Panc1 (cell line): ENCODE results near the gene ATP6V0A4. TPM values are rescaled to one million over a fixed set of nuclear protein-coding genes. Genes with fewer than 3 reads are reported as not detected.

Experiments
- ATAC-seq: fragments of 200-7000 bp; cut with Tn5 transposase; 2 replicates; pipeline ENCODE4 v1.9.1; 2020; ENCODE audit warnings: mild to moderate bottlenecking, moderate library complexity
- BruUV-seq: library from RNA; stranded (reverse); fragments of 400-500 nt; replicated peaks from 2 replicates; lab custom pipeline; 2021; lab: Mats Ljungman, UMichigan
- CTCF ChIA-PET: fragments of 300-600 bp; sonication (Branson Sonifier 250); formaldehyde crosslinking; loops from one replicate; lab custom pipeline; 2022; ENCODE audit warnings: antibody characterized with exemption; lab: Charles Lee
- POLR2A ChIA-PET: fragments of 300-600 bp; sonication (Branson Sonifier 250); formaldehyde crosslinking; loops from one replicate; lab custom pipeline; 2022; ENCODE audit warnings: antibody characterized with exemption; lab: Charles Lee
- DNase-seq: peaks from one replicate; pipeline ENCODE4 v3.0.0-alpha.2; 2010; ENCODE audit warnings: low read depth, low spot score
- H3K27ac ChIP-seq: 2 replicates; pipeline ENCODE4 v1.5.1; 2011; ENCODE audit warnings: mild to moderate bottlenecking, low read length, inconsistent platforms
- H3K27me3 ChIP-seq: fragments of 200-500 bp; sonication (Bioruptor generic); 2 replicates; pipeline ENCODE4 v1.6.0; 2014; ENCODE audit warnings: low read length, inconsistent platforms; ENCODE audit not compliant: control insufficient read depth, insufficient read depth
- H3K36me3 ChIP-seq: fragments of 200-500 bp; sonication (Bioruptor generic); 2 replicates; pipeline ENCODE4 v1.5.1; 2014; ENCODE audit warnings: inconsistent platforms, mild to moderate bottlenecking, low read length, moderate library complexity; ENCODE audit not compliant: control insufficient read depth, insufficient read depth
- H3K4me1 ChIP-seq: 2 replicates; pipeline ENCODE4 v1.5.1; 2011; ENCODE audit warnings: inconsistent platforms, mild to moderate bottlenecking, low read length, moderate library complexity; ENCODE audit not compliant: control insufficient read depth, insufficient read depth
- H3K4me3 ChIP-seq, 2 experiments: 2 replicates each; pipeline ENCODE4 v1.5.1; 2011 to 2012; ENCODE audit warnings: low read depth in 2 of 2, low read length in 2 of 2, mild to moderate bottlenecking in 2 of 2, inconsistent platforms in 1 of 2, moderate library complexity in 1 of 2
- H3K9me3 ChIP-seq: fragments of 200-500 bp; sonication (Bioruptor generic); 2 replicates; pipeline ENCODE4 v1.5.1; 2014; ENCODE audit warnings: low read depth, mild to moderate bottlenecking, inconsistent platforms, low read length, moderate library complexity; ENCODE audit not compliant: control insufficient read depth, insufficient read depth
- POLR2AphosphoS5 ChIP-seq: IDR thresholded peaks from 2 replicates; pipeline ENCODE4 v1.6.1; 2012; ENCODE audit warnings: mild to moderate bottlenecking, low read depth, low read length, moderate library complexity
- SIN3A ChIP-seq: IDR thresholded peaks from 2 replicates; pipeline ENCODE4 v1.6.1; 2012; ENCODE audit warnings: low read depth, mild to moderate bottlenecking, low read length, moderate library complexity, borderline replicate concordance; ENCODE audit not compliant: insufficient read depth
- TCF7L2 ChIP-seq: IDR thresholded peaks from 2 replicates; pipeline ENCODE4 v1.6.1; 2011; ENCODE audit warnings: mild to moderate bottlenecking, low read depth, low read length, inconsistent platforms
- in situ Hi-C: cut with HindIII; loops from 2 replicates; pipeline ENCODE4 v1.10.0; 2016; ENCODE audit warnings: low sequenced_read_pairs, low pct_unique_long_range_greater_than_20kb
- intact Hi-C: fragments of 100-400 bp; cut with micrococcal nuclease; formaldehyde crosslinking; loops from one replicate; pipeline ENCODE4 v1.10.0; 2022; ENCODE audit not compliant: unreplicated experiment
- total RNA-seq: library from RNA; stranded (reverse); gene quantifications from one replicate; pipeline ENCODE4 v1.2.1, GENCODE V29; 2021; ENCODE audit not compliant: unreplicated experiment
- TF ChIP-seq, protein P1 (sequence below): fragments of 450-650 bp; IDR thresholded peaks from 2 replicates; pipeline ENCODE4 v1.5.1; 2017; ENCODE audit warnings: mild to moderate bottlenecking
- TF ChIP-seq, protein P2 (sequence below), 2 experiments: IDR thresholded peaks; 2 replicates each; pipeline ENCODE4 v1.6.1; 2011 to 2012; ENCODE audit warnings: low read depth in 2 of 2, control low read depth in 1 of 2, low read length in 1 of 2, mild to moderate bottlenecking in 1 of 2, moderate library complexity in 1 of 2; ENCODE audit not compliant: insufficient read depth in 1 of 2

The ATP6V0A4 gene
- total RNA-seq, 1 experiment from 2014 or later: 0.15 TPM

DNA sequence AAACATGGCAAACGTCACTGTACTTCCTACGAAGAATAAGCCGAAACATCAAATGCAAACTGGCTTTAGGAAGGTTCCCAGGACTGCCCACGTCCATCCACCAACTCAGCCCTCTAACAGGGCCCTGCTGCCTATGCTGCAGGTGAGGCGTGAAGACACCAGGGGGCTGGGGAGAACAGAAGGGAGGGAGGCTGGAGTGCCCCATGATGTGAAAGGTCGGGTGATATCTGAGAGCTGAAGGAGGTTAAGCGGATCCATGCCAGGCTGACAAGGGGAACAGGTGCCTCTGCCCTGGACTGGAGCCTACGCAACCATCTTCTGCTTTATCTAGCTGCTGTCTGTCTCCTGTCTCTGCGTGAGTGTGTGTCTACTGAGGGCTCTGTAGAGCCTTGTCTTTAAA is 40.2 kb upstream of the ATP6V0A4 start:
- H3K9me3 ChIP-seq: no peaks in the 10 kb centered on the region
- no peak overlapping the region for H3K4me3 ChIP-seq
- no peaks in the 10 kb centered on the region for H3K4me1 ChIP-seq
- DNase-seq: no peak
- no peaks in the 10 kb centered on the region for H3K27me3 ChIP-seq
- TF ChIP-seq, protein P1, sequence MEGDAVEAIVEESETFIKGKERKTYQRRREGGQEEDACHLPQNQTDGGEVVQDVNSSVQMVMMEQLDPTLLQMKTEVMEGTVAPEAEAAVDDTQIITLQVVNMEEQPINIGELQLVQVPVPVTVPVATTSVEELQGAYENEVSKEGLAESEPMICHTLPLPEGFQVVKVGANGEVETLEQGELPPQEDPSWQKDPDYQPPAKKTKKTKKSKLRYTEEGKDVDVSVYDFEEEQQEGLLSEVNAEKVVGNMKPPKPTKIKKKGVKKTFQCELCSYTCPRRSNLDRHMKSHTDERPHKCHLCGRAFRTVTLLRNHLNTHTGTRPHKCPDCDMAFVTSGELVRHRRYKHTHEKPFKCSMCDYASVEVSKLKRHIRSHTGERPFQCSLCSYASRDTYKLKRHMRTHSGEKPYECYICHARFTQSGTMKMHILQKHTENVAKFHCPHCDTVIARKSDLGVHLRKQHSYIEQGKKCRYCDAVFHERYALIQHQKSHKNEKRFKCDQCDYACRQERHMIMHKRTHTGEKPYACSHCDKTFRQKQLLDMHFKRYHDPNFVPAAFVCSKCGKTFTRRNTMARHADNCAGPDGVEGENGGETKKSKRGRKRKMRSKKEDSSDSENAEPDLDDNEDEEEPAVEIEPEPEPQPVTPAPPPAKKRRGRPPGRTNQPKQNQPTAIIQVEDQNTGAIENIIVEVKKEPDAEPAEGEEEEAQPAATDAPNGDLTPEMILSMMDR: no peak
- TF ChIP-seq SIN3A (no peak), TCF7L2 (no peak), POLR2AphosphoS5 (no peak)
- TF ChIP-seq, protein P2, sequence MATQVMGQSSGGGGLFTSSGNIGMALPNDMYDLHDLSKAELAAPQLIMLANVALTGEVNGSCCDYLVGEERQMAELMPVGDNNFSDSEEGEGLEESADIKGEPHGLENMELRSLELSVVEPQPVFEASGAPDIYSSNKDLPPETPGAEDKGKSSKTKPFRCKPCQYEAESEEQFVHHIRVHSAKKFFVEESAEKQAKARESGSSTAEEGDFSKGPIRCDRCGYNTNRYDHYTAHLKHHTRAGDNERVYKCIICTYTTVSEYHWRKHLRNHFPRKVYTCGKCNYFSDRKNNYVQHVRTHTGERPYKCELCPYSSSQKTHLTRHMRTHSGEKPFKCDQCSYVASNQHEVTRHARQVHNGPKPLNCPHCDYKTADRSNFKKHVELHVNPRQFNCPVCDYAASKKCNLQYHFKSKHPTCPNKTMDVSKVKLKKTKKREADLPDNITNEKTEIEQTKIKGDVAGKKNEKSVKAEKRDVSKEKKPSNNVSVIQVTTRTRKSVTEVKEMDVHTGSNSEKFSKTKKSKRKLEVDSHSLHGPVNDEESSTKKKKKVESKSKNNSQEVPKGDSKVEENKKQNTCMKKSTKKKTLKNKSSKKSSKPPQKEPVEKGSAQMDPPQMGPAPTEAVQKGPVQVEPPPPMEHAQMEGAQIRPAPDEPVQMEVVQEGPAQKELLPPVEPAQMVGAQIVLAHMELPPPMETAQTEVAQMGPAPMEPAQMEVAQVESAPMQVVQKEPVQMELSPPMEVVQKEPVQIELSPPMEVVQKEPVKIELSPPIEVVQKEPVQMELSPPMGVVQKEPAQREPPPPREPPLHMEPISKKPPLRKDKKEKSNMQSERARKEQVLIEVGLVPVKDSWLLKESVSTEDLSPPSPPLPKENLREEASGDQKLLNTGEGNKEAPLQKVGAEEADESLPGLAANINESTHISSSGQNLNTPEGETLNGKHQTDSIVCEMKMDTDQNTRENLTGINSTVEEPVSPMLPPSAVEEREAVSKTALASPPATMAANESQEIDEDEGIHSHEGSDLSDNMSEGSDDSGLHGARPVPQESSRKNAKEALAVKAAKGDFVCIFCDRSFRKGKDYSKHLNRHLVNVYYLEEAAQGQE (IDR thresholded peaks at IDR 0.05; ENCODE audit: insufficient read depth in 1 of 2, low read depth in 2 of 2, low read length in 1 of 2): no peak
- H3K27ac ChIP-seq: no peak overlapping the region
- ChIA-PET CTCF (no interaction called here), POLR2A (no interaction called here)
- ATAC-seq: no peak
- H3K36me3 ChIP-seq: no peaks in the 10 kb centered on the region
- in situ Hi-C loops (no loop called here), intact Hi-C loops (no loop called here)
- BruUV-seq: no TSS peak

DNA sequence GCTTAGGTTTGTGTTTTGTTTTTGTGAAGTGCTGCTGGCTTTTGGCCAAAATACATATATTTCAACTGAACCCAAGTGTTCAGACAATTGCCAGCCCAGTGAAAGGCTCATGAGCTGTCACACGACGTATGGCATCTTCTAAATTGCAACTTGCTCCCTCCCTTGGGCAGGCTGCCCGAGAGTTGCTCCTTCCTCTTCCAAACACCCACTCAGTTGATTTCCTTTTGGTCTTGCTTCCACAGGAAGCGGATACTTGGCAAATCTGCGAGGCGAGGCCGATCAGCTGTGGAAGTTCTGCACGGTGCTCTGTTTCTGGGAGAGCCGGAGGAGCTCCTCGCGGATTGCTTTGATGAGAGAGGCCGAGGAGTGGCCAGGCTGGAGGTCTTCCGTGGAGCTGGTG is 39.6 kb upstream of the ATP6V0A4 start:
- Histone ChIP-seq H3K27ac (no peak overlapping the region), H3K27me3 (no peaks in the 10 kb centered on the region), H3K9me3 (no peaks in the 10 kb centered on the region), H3K4me1 (no peaks in the 10 kb centered on the region), H3K36me3 (no peaks in the 10 kb centered on the region), H3K4me3 (no peak overlapping the region)
- intact Hi-C loops: no loop called here
- ChIA-PET CTCF (no interaction called here), POLR2A (no interaction called here)
- BruUV-seq: no TSS peak
- DNase-seq: no peak
- TF ChIP-seq POLR2AphosphoS5: no peak
- no peak for TF ChIP-seq TCF7L2
- no peak for TF ChIP-seq SIN3A
- TF ChIP-seq, protein P2 (IDR thresholded peaks at IDR 0.05; ENCODE audit: insufficient read depth in 1 of 2, low read depth in 2 of 2, low read length in 1 of 2): no peak
- TF ChIP-seq, protein P1: no peak
- ATAC-seq: no peak
- in situ Hi-C loops: no loop called here
